SK-N-SH treated with all-trans-retinoic acid at 6 μM for 48 hours (cell line): ENCODE measurements around the gene C4B.
"Not testable (repeated sequence)": the region's sequence is repeated elsewhere in the genome, so short reads cannot be mapped to it uniquely, and the experiment has no call there.

Source experiments
- ATAC-seq: fragments of 200-7000 bp; cut with Tn5 transposase; 3 replicates; pipeline ENCODE4 v1.9.1; 2020; ENCODE audit warnings: mild to moderate bottlenecking, moderate library complexity
- ARNTL ChIP-seq: fragments of 450-650 bp; formaldehyde crosslinking; IDR thresholded peaks from 2 replicates; pipeline ENCODE4 v1.5.0; 2020; ENCODE audit warnings: low read depth, mild to moderate bottlenecking, moderate library complexity, borderline replicate concordance
- BACH2 ChIP-seq: fragments of 250-450 bp; sonication (Bioruptor Pico); IDR thresholded peaks from 2 replicates; pipeline ENCODE4 v1.9.0; 2021; ENCODE audit warnings: mild to moderate bottlenecking, borderline replicate concordance
- CSDC2 ChIP-seq: fragments of 250-450 bp; sonication (Bioruptor Pico); IDR thresholded peaks from 2 replicates; pipeline ENCODE4 v1.5.0; 2020; ENCODE audit warnings: mild to moderate bottlenecking, moderate library complexity
- ESRRG ChIP-seq: fragments of 250-450 bp; sonication (Bioruptor Pico); IDR thresholded peaks from 2 replicates; pipeline ENCODE4 v1.6.1; 2021; ENCODE audit warnings: mild to moderate bottlenecking
- GLIS3 ChIP-seq: fragments of 250-450 bp; sonication (Bioruptor Pico); IDR thresholded peaks from 2 replicates; pipeline ENCODE4 v1.5.0; 2020; ENCODE audit warnings: mild to moderate bottlenecking, moderate library complexity
- ISL1 ChIP-seq: fragments of 250-450 bp; sonication (Bioruptor Pico); IDR thresholded peaks from 2 replicates; pipeline ENCODE4 v2.1.2; 2022; ENCODE audit warnings: mild to moderate bottlenecking, moderate library complexity
- OSR1 ChIP-seq: fragments of 250-450 bp; sonication (Bioruptor Pico); IDR thresholded peaks from 2 replicates; pipeline ENCODE4 v1.8.0; 2022; ENCODE audit warnings: moderate library complexity, mild to moderate bottlenecking, inconsistent platforms
- PPARA ChIP-seq: fragments of 250-450 bp; sonication (Bioruptor Pico); IDR thresholded peaks from 2 replicates; pipeline ENCODE4 v1.5.0; 2020; ENCODE audit warnings: mild to moderate bottlenecking, borderline replicate concordance
- RARB ChIP-seq: fragments of 250-450 bp; sonication (Bioruptor Pico); IDR thresholded peaks from 2 replicates; pipeline ENCODE4 v1.8.0; 2021; ENCODE audit warnings: mild to moderate bottlenecking, moderate library complexity
- TCF4 ChIP-seq: fragments of 250-450 bp; sonication (Bioruptor Pico); IDR thresholded peaks from 2 replicates; pipeline ENCODE4 v1.8.0; 2021; ENCODE audit warnings: mild to moderate bottlenecking, moderate library complexity, borderline replicate concordance
- TOX ChIP-seq: fragments of 250-450 bp; sonication (Bioruptor Pico); IDR thresholded peaks from 2 replicates; pipeline ENCODE4 v1.8.0; 2021; ENCODE audit warnings: mild to moderate bottlenecking, moderate library complexity, borderline replicate concordance
- ZC3H10 ChIP-seq: fragments of 250-450 bp; sonication (Bioruptor Pico); IDR thresholded peaks from 2 replicates; pipeline ENCODE4 v1.5.1; 2021; ENCODE audit warnings: mild to moderate bottlenecking, moderate library complexity
- ZFP3 ChIP-seq: fragments of 250-450 bp; sonication (Bioruptor Pico); IDR thresholded peaks from 2 replicates; pipeline ENCODE4 v1.5.0; 2020; ENCODE audit warnings: mild to moderate bottlenecking, moderate library complexity
- ZFP30 ChIP-seq: fragments of 450-650 bp; formaldehyde crosslinking; IDR thresholded peaks from 2 replicates; pipeline ENCODE4 v1.5.0; 2022; ENCODE audit warnings: mild to moderate bottlenecking, moderate library complexity
- ZNF565 ChIP-seq: fragments of 450-650 bp; formaldehyde crosslinking; conservative IDR thresholded peaks from 2 replicates; pipeline ENCODE4 v1.5.0; 2020; ENCODE audit warnings: low read depth, mild to moderate bottlenecking, moderate library complexity
- ZNF70 ChIP-seq: fragments of 450-650 bp; formaldehyde crosslinking; IDR thresholded peaks from 2 replicates; pipeline ENCODE4 v1.5.0; 2020; ENCODE audit warnings: mild to moderate bottlenecking, moderate library complexity
- ZNF8 ChIP-seq: fragments of 450-650 bp; formaldehyde crosslinking; IDR thresholded peaks from 2 replicates; pipeline ENCODE4 v1.5.0; 2020; ENCODE audit warnings: mild to moderate bottlenecking, moderate library complexity
- TF ChIP-seq, protein P1 (sequence below): fragments of 250-450 bp; sonication (Bioruptor Pico); IDR thresholded peaks from 2 replicates; pipeline ENCODE4 v1.5.1; 2021; ENCODE audit warnings: mild to moderate bottlenecking, moderate library complexity
- TF ChIP-seq, protein P2 (sequence below): fragments of 250-450 bp; sonication (Bioruptor Pico); IDR thresholded peaks from 2 replicates; pipeline ENCODE4 v1.5.0; 2020; ENCODE audit warnings: mild to moderate bottlenecking, moderate library complexity
- TF ChIP-seq, protein P3 (sequence below): fragments of 250-450 bp; sonication (Bioruptor Pico); IDR thresholded peaks from 2 replicates; pipeline ENCODE4 v1.5.1; 2020; ENCODE audit warnings: low read depth, mild to moderate bottlenecking, moderate library complexity
- TF ChIP-seq, protein P4 (sequence below): fragments of 250-450 bp; sonication (Bioruptor Pico); IDR thresholded peaks from 2 replicates; pipeline ENCODE4 v1.8.0; 2021; ENCODE audit warnings: low read depth, mild to moderate bottlenecking, moderate library complexity, borderline replicate concordance

C4B gene

DNA sequence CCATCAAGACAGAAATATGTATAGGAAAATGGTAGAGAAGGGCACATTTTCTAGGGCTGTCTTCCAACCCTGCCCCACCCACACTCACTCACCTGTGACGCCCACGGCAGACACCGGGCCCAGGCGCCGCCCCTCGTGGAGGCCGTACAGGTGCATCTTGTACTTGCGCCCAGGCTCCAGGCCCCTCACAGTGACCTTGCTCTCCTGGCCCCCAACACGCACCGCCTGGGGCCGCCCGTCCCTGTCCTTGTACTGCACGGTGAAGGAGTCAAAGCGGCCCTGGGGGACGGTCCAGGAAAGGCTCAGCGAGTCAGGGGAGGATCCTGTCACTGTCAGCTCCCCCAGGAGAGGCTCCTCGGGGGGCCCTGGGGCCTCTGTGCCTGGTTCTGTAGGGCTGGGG lies 43.4 kb downstream of the C4B start:
- TF ChIP-seq GLIS3 (CRISPR knock-in tag) (no peak), ZNF565 (CRISPR knock-in tag) (no peak), BACH2 (CRISPR knock-in tag) (no peak), ZC3H10 (CRISPR knock-in tag) (no peak), PPARA (CRISPR knock-in tag) (no peak), TOX (no peak), ARNTL (no peak), ZFP3 (CRISPR knock-in tag) (no peak), ZNF70 (CRISPR knock-in tag) (no peak), OSR1 (CRISPR knock-in tag) (no peak)
- TF ChIP-seq, protein P1, sequence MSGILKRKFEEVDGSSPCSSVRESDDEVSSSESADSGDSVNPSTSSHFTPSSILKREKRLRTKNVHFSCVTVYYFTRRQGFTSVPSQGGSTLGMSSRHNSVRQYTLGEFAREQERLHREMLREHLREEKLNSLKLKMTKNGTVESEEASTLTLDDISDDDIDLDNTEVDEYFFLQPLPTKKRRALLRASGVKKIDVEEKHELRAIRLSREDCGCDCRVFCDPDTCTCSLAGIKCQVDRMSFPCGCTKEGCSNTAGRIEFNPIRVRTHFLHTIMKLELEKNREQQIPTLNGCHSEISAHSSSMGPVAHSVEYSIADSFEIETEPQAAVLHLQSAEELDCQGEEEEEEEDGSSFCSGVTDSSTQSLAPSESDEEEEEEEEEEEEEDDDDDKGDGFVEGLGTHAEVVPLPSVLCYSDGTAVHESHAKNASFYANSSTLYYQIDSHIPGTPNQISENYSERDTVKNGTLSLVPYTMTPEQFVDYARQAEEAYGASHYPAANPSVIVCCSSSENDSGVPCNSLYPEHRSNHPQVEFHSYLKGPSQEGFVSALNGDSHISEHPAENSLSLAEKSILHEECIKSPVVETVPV (CRISPR knock-in tag), result no peak
- TF ChIP-seq, protein P2, sequence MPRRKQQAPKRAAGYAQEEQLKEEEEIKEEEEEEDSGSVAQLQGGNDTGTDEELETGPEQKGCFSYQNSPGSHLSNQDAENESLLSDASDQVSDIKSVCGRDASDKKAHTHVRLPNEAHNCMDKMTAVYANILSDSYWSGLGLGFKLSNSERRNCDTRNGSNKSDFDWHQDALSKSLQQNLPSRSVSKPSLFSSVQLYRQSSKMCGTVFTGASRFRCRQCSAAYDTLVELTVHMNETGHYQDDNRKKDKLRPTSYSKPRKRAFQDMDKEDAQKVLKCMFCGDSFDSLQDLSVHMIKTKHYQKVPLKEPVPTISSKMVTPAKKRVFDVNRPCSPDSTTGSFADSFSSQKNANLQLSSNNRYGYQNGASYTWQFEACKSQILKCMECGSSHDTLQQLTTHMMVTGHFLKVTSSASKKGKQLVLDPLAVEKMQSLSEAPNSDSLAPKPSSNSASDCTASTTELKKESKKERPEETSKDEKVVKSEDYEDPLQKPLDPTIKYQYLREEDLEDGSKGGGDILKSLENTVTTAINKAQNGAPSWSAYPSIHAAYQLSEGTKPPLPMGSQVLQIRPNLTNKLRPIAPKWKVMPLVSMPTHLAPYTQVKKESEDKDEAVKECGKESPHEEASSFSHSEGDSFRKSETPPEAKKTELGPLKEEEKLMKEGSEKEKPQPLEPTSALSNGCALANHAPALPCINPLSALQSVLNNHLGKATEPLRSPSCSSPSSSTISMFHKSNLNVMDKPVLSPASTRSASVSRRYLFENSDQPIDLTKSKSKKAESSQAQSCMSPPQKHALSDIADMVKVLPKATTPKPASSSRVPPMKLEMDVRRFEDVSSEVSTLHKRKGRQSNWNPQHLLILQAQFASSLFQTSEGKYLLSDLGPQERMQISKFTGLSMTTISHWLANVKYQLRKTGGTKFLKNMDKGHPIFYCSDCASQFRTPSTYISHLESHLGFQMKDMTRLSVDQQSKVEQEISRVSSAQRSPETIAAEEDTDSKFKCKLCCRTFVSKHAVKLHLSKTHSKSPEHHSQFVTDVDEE (CRISPR knock-in tag), result no peak
- TF ChIP-seq, protein P3, sequence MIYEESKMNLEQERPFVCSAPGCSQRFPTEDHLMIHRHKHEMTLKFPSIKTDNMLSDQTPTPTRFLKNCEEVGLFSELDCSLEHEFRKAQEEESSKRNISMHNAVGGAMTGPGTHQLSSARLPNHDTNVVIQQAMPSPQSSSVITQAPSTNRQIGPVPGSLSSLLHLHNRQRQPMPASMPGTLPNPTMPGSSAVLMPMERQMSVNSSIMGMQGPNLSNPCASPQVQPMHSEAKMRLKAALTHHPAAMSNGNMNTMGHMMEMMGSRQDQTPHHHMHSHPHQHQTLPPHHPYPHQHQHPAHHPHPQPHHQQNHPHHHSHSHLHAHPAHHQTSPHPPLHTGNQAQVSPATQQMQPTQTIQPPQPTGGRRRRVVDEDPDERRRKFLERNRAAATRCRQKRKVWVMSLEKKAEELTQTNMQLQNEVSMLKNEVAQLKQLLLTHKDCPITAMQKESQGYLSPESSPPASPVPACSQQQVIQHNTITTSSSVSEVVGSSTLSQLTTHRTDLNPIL (CRISPR knock-in tag), result no peak
- TF ChIP-seq, protein P4, sequence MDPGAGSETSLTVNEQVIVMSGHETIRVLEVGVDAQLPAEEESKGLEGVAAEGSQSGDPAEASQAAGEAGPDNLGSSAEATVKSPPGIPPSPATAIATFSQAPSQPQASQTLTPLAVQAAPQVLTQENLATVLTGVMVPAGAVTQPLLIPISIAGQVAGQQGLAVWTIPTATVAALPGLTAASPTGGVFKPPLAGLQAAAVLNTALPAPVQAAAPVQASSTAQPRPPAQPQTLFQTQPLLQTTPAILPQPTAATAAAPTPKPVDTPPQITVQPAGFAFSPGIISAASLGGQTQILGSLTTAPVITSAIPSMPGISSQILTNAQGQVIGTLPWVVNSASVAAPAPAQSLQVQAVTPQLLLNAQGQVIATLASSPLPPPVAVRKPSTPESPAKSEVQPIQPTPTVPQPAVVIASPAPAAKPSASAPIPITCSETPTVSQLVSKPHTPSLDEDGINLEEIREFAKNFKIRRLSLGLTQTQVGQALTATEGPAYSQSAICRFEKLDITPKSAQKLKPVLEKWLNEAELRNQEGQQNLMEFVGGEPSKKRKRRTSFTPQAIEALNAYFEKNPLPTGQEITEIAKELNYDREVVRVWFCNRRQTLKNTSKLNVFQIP, result no peak
- ATAC-seq, result no peak

DNA sequence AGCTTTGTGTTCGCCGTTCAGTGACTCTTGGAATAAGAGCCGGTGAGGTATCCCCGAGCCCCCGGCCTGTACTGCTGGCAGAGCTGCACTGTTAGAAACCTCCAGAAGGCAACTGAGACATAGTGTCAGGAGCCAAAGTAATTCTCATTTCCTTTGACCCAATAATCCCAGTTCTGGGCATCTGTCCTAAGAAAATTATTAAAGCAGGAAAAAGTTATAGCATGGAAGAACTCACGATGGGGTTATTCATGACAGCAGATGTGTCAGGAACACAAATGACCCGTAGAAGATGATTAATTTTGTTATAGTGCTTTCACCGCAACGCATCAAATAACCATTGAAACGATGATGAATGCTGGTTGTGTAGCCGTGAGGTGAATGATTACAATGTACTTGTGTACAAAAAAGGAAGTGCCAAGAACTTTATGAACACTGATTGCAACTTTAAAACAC lies 43.9 kb downstream of the C4B start:
- TF ChIP-seq TCF4, result no peak
- no peak for TF ChIP-seq ZNF70 (CRISPR knock-in tag)
- ATAC-seq, result no peak

DNA sequence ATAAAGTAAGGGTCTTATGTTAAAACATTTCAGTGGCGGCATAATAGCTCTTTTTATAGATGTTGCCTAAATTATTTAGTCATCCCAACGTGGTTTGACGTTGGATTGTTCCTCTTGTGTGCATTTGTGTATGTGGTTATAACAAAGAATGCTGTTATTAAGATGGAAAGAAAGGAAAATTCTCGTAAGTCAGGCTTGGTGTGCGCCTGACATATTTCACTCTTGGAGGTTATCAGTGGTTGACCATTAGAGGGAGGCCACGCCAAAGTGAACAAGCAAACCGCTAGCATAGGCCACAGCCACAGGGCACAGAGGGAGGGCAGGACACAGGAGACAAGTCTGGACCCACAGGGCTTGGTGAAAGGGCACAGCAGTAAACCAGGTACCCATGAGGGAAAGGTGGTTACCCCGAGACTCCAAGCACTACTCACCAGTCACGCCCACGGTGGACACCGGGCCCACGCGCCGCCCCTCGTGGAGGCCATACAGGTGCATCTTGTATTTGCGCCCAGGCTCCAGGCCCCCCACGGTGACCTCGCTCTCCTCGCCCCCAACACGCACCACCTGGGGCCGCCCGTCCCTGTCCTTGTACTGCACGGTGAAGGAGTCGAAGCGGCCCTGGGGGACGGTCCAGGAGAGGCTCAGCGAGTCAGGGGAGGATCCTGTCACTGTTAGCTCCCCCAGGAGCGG lies 46.5 kb downstream of the C4B start:
- no peak for TF ChIP-seq ZFP30 (CRISPR knock-in tag)
- TF ChIP-seq ARNTL, result no peak
- ATAC-seq, result 0 out of 3 replicates have a peak, but pooled peaks have one; percentile 34

DNA sequence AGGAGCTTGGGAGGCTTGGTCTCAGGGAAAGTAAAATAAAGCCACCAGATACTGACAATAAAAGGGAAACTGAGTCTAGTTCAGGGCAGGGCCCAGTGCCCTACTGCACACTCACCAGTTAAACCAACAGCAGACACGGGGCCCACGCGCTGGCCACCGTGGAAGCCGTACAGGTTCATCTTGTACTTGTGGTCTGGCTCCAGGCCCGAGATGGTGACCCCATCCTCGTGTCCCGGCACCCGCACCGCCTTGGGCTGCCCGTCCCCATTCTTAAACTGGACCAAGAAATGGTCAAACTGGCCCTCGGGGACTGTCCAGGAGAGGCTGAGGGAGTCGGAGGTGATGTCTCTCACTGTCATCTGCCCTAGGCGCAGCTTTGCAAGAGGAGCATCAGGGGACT lies 50.1 kb downstream of the C4B start:
- no peak for ATAC-seq
- TF ChIP-seq OSR1 (CRISPR knock-in tag) (no peak), ARNTL (no peak), ZFP3 (CRISPR knock-in tag) (no peak)

DNA sequence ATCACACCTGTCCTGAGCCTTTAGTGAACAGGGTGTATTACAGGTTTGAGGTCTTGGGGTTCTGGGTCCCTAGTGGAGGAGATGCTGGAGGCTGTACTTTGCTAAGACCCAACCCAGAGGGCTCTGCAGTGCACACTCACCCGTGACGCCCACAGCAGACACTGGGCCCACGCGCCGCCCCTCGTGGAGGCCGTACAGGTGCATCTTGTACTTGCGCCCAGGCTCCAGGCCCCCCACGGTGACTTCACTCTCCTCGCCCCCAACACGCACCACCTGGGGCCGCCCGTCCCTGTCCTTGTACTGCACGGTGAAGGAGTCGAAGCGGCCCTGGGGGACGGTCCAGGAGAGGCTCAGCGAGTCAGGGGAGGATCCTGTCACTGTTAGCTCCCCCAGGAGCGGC lies 52.9 kb downstream of the C4B start:
- ATAC-seq, result not testable (repeated sequence)

DNA sequence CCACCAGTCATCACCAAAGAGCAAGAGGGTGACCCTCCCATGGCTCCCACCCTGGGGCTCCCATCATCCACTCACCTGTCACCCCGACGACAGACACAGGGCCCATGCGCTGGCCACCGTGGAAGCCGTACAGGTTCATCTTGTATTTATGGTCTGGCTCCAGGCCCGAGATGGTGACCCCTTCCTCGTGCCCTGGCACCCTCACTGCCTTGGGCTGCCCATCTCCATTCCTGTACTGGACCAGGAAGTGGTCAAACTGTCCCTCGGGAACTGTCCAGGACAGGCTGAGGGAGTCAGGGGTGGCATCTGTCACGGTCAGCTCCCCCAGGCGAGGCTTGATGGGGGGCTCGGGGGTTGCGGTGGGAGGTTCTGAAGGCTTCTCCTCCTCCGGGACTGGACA lies 53.7 kb downstream of the C4B start:
- not testable (repeated sequence) for ATAC-seq

DNA sequence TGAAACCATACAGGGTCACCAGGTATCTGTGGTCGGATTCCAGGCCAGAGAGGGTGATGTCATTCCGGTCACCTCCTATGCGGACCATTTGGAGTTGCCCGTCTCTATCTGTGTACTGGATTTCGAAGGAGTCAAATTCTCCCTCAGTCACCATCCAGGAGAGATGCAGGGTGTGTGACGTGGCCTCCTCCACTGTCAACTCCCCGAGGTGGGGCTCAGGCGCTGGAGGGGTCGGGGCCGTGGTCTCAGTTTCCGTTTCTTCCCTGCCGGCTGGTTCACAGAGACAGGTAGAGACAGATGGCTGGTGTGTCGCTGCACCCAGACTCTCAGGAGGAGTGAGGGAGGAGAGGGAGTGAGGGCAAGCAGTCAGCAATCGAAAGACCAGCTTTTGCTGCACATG lies 54.3 kb downstream of the C4B start:
- no peak for ATAC-seq
- TF ChIP-seq ZNF565 (CRISPR knock-in tag) (no peak), ZNF8 (CRISPR knock-in tag) (no peak), ZFP3 (CRISPR knock-in tag) (no peak), PPARA (CRISPR knock-in tag) (no peak), BACH2 (CRISPR knock-in tag) (no peak), TOX (no peak), ESRRG (CRISPR knock-in tag) (no peak), RARB (CRISPR knock-in tag) (no peak), ZC3H10 (CRISPR knock-in tag) (no peak), OSR1 (CRISPR knock-in tag) (no peak), ISL1 (CRISPR knock-in tag) (no peak), TCF4 (no peak), CSDC2 (no peak)
- TF ChIP-seq, protein P4, result no peak
- TF ChIP-seq, protein P3 (CRISPR knock-in tag), result no peak
